Measurements from ENCODE around the gene C1D.

The C1D gene

GRCh38 chr2:68057658-68058396, 5.0 kb downstream of the C1D start:
- no peak for DNase-seq

DNA sequence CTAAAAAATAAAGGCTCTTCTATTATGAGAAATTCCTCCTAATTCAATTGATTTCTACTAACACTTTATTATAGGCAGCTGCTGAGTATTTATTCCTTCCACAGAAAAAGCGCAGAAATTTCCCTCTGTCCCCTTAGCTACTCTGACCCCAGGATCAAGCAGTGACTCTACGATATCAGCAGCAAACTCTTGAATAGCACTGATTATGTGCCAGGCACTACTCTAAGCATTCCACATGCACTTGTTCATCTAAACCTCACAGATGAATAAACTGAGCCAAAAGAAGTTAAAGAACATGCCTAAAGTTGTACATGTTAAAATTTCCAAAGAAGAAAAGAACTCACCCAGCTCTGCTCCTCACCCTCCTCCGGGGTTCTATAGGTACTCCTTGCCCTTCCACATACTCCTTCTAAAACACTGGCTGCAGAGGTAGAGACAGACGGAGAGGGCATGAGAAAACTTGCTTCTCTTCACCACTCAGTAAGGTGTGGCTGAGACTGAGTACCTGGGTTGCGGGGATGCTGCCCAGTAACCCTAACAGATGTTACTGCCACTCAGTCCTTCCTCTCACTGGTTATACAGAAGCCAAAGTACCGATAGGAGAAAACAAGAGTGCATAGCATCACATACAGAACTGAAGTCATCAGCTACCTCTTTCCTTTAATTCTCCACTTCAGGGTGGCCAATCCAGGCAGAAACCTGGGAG, 9.9 kb downstream of the C1D start:
- DNase-seq, result no peak

DNA sequence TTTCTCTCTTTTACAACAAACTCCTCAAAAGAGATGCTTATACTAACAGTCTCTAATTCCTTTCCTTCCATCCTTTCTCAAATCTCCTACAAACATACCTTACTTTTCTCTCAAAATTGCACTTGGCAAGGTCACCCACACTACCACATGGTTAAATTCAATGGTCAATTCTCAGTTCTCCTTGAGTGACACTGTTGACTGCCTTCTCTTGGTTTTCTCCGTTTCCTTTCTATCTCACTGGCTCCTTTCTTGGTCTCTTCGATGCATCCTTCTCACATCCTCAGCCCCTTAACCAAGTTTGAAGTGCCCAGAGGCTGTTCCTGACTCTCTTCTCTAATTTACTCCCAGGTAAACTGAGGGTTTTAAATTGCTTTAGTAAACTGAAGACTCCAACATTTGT, 12.5 kb downstream of the C1D start:
- no peak for DNase-seq

GRCh38 chr2:68046642-68047240, 16.1 kb downstream of the C1D start:
- no peak for DNase-seq

- DNase-seq, result no peak
These were observed 16.6 kb downstream of the C1D start for GRCh38 chr2:68046224-68046623.

DNA sequence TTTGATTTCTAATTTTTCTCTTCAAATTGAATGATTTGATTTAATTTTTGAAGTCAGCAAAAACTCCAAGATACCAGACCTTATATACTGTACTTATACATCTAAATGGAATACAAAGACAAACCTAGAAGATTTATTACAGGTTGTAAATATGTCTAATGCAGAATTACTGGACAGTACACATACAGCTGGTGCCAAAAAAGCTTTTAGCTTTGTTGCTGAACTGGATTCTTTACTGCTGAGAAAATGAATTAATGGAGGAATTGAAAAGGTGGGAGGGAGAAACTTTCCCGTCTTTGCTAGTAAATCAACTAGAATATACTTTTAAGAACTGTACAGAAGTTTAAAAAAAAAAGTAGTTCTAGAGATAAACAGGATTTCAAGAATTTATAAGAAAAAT, 17.5 kb downstream of the C1D start:
- no peak for DNase-seq

- DNase-seq, result no peak
These were observed 18.7 kb downstream of the C1D start for GRCh38 chr2:68044099-68044498.

- DNase-seq, result no peak
These were observed 19.1 kb downstream of the C1D start for GRCh38 chr2:68043695-68044094.

DNA sequence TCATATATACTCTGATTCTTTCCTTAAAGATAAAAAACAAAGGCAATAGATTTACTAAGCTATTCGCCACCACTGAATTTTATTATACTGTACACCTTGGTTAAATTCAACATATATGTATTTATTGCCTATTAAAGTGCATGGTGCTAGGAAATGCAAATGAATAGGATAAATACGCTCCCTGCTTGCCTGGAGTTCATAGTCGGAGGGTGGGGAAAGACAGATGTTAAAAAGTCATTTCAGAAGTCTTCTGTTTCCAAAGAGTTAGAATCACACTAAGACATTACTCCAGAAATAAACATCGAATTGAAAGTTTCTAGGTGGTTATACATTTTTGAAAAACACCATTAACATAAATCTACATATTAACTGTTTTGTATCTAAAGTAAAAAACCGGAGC, 19.8 kb downstream of the C1D start:
- no peak for DNase-seq

DNA sequence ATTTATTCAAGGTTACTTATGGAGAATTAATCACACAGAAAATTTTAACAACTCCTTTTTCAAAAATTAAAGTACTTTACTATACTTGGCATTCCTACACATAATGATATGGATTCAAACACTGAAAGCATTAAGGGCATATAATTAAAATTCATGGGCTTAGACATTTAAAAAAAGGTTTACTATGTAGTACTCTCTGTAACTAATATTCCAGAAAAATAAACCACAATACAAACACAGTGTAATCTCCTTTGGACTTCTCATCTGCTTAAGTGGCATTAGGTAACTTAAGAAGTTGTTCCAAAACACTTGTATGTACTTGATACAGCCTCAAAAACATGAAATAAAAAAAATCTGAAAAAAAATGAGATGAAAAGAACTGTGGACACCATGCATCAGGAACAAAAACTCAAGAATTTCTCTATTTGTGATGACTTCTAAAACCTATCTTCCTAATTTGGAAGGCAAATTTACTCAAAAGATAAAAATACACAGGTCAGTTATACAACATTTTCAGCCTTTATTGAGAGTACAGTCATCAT, 21.0 kb downstream of the C1D start:
- no peak for DNase-seq

DNA sequence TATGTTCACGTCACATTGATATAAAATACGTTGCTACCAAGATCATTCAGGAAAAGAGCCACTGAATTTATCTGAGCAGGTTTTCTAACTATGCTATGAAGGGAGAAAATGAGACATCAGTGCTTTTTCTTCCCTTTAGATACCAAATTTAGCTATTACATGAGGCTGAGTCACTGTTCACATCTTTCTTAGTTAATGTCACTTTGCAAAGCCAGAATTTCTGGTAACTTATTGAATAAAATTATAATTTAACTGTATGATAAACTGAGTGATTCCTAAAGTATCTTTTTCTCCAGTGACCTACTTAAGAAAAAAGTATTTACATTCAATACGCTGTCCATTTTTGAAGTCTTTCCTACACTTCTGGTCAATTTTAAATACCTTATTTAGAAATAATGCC, 22.7 kb downstream of the C1D start:
- DNase-seq, result no peak

- DNase-seq, result no peak
These were observed 23.5 kb downstream of the C1D start for GRCh38 chr2:68039317-68039716.

DNA sequence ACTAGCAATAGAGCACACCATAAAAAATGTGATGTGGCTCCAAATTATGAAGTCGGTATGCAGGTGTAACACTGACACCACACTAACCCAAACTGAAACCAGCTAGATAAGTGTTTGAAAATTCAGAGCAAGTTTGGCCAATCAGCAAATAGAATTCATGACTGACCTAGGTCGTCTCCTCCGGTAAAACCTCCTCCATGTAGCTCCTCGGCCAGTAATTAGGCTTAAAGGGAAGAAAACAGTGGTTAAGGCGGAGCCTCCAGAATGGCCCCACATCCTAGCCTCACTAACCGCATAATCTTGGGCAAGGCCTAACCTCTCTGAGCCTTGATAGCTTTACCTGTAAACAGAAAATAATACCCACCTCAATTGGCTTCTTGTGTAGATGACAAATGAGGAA, 30.1 kb downstream of the C1D start:
- no peak for DNase-seq

DNA sequence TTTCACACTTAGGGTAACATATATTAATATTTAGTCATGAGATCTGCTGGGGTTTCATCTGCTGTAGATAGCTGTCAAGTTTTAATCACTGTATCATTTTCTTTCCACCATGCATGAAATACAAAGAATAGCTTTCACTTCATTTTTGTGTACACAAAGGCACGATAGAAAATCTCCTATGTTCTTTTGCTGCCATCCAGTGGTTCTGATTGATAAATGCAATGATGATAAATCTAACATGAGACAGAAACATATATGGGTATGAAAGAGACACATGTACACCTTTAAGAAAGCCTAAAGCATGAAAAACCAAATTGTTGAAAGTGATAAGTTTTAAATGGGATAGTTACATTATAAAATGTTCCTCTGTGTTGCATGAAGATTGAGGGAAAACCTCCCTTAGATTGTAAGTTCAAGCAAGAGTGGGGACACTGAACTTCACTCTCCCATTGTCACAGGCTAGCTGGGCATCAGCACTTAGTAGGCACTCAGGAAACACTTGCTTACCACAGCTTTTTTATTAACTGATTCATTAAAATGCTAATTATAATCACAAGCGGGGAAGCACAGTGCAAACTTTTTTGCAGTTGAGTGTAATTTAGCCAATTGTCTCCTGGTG, 31.2 kb downstream of the C1D start:
- DNase-seq, result no peak

- DNase-seq, result no peak
These were observed 31.8 kb downstream of the C1D start for GRCh38 chr2:68031043-68031442.

DNA sequence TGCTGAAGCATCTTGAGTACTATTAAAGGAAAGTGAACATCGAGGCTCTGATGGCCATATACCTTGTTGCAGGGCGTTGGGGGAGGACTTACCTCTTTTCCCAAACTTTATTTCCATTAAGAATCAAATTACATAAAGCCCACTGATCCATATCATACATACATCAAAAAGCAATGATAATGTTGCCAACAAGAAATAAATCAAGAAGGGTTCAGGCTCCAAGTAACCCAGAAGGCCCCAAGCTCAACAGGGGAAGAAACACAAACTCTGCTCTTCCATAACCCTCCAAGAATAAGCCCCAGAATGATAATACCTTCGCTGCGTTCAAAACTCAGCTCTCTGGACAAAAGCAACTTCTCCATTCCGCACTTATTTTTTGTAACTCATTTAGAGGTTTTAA, 32.3 kb downstream of the C1D start:
- DNase-seq, result no peak

DNA sequence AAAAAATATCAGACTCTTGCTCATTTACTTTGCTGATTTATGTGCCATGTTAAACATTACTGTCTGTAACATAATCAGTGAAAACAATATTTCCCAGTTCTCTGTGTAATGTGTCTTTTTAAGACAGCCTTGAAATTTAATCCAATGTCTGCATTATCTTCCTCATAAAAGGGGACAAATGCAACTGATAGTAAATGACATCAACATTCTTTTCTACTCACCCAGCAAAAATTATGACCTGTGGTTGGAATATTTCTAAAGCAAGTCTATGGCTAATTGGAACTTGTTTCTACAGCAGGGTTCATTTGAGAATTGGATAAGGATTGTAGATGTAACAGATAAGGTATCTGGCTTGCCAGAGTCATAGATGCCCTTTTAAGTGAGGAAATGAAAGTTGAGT, 34.8 kb downstream of the C1D start:
- DNase-seq, result no peak

GRCh38 chr2:68024450-68024849, 38.4 kb downstream of the C1D start:
- DNase-seq, result no peak

GRCh38 chr2:68023904-68024303, 38.9 kb downstream of the C1D start:
- DNase-seq, result no peak

GRCh38 chr2:68018727-68019126, 44.1 kb downstream of the C1D start:
- no peak for DNase-seq

- DNase-seq, result no peak
These were observed 53.3 kb downstream of the C1D start for GRCh38 chr2:68009526-68009925.

GRCh38 chr2:68000170-68000825, 62.5 kb downstream of the C1D start:
- no peak for DNase-seq

DNA sequence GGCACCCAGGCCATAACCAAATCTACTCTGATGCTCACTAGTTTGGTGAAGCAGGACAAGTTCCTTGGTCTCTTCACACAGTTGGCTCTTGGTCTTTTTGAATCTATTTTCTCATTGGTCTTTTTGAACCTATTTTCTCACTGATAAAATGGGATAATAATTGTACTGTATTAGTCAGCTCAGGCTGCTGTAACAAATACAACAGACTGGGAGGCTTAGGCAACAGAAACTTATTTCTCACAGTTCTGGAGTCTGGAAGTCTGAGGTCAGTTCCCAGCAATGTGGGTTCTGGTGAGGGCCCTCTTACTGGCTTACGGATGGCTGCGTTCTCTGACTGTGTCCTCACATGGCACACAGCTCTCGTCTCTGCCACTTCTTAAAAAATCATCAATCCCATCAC, 63.5 kb downstream of the C1D start:
- DNase-seq, result no peak
